Measurements from ENCODE around the gene ZC3HAV1L.

DNA sequence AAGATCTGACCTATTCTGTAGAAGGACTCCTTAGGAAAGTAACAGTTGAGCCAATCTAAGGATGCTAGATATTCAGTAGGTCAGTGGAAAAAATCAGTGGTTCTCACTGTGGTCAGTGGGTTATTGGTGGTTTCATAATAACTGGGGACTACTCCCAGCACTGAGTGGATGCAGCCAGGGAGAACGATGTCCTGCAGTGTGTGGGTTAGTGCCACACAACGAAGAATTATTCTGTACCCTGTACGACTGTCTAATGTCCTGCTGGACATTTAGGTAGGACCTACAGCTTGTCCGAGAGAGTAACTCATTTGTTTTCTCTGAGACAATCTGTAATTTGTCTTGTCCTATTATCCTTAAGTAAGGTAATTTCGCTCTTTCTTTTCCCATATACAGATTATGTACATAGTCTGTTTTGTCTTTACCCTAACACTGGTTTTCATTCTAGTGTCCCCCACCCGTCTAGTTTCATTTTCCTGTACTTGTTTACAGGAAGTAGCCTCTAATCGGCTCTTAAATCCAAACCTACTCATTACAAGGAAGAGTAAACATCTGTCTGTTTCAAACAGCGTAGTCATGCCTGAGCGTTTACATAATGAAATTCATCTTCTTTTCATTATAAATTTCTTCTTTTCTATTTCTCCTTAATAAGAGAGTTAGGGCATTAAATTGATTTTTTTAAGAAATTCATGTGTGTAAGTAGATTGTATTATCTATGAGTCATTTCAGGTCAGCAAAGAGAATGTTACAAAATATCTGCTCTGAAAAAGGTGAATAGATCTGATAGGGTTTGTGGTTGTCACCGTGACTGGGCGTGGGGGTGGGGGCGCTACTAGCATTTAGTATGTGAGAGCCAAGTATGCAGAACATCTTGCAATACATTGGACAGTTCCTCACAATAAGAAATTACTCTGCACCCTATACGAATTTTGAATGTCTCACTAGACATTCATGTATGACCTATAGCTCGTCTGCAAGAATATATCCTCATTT is 8.3 kb upstream of the ZC3HAV1L start:
- TF ChIP-seq CTCF (IDR thresholded peaks at IDR 0.05 in 8 of 11, conservative IDR thresholded peaks at IDR 0.05 in 3 of 11) = no peak
- TF ChIP-seq POLR2A (IDR thresholded peaks at IDR 0.05) = no peak
